KMS-11 (cell line): ENCODE measurements around the gene OBSL1.

Source experiments
- H2AFZ ChIP-seq: fragments of 200-600 bp; sonication (generic); 2 replicates; pipeline ENCODE4 v1.6.1; 2016; ENCODE audit warnings: antibody characterized with exemption, mixed run types, low read depth
- H3K27ac ChIP-seq: fragments of 200-600 bp; sonication (generic); 2 replicates; pipeline ENCODE4 v1.6.1; 2016; ENCODE audit warnings: mild to moderate bottlenecking, mixed run types
- H3K27me3 ChIP-seq: fragments of 200-600 bp; sonication (generic); 2 replicates; pipeline ENCODE4 v1.6.1; 2017; ENCODE audit warnings: mild to moderate bottlenecking, low read depth, mixed run types, moderate library complexity; ENCODE audit not compliant: insufficient read depth
- H3K36me3 ChIP-seq: fragments of 200-600 bp; sonication (generic); 2 replicates; pipeline ENCODE4 v1.6.1; 2017; ENCODE audit warnings: mild to moderate bottlenecking, mixed run types; ENCODE audit not compliant: insufficient read depth
- H3K4me1 ChIP-seq: fragments of 200-600 bp; sonication (generic); 2 replicates; pipeline ENCODE4 v1.6.1; 2016; ENCODE audit warnings: mild to moderate bottlenecking, low read depth, mixed run types; ENCODE audit not compliant: poor library complexity, severe bottlenecking
- H3K4me2 ChIP-seq: fragments of 200-600 bp; sonication (generic); 2 replicates; pipeline ENCODE4 v1.7.0; 2016; ENCODE audit warnings: mild to moderate bottlenecking, mixed run types
- H3K4me3 ChIP-seq: fragments of 200-600 bp; sonication (generic); IDR thresholded peaks from 2 replicates; pipeline ENCODE4 v1.6.1; 2017; ENCODE audit warnings: low read depth, low read length, mixed read lengths; ENCODE audit not compliant: insufficient read depth
- H3K79me2 ChIP-seq: fragments of 200-600 bp; sonication (generic); 2 replicates; pipeline ENCODE4 v1.6.1; 2016; ENCODE audit warnings: low read depth, mixed run types; ENCODE audit not compliant: insufficient read depth
- H3K9ac ChIP-seq: fragments of 200-600 bp; sonication (generic); 2 replicates; pipeline ENCODE4 v1.6.1; 2016; ENCODE audit warnings: mild to moderate bottlenecking, mixed run types
- H4K20me1 ChIP-seq: fragments of 200-600 bp; sonication (generic); 2 replicates; pipeline ENCODE4 v1.6.1; 2016; ENCODE audit warnings: mild to moderate bottlenecking, mixed run types; ENCODE audit not compliant: insufficient read depth
- TF ChIP-seq, protein P1 (sequence below): fragments of 200-600 bp; sonication (generic); conservative IDR thresholded peaks from 2 replicates; pipeline ENCODE4 v1.6.1; 2017; ENCODE audit warnings: low read depth, mild to moderate bottlenecking, antibody characterized with exemption, low read length, moderate library complexity, mixed read lengths

The OBSL1 gene

DNA sequence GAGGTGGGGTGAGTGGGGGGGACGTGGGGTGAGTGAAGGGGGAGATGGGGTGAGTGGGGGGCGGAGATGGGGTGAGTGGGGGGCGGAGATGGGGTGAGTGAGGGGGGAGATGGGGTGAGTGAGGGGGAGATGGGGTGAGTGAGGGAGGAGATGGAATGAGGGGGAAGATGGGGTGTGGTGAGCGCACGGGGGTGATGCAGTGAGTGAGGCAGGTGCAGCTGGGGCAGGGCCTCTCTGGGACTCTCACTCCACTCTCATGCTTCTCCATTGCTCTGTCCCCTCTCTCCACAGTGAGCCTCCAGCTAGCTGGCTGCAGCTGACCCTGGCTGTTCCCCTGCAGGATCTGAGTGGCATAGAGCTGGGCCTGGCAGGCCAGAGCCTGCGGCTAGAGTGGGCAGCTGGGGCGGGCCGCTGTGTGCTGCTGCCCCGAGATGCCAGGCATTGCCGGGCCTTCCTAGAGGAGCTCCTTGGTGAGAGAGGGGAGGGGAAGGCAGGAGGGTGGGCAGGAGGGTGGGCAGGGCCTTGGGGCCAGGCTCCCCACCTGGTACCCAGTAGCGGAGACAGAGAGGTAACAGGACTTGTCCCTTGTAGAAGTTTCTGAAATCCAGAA, 42.2 kb upstream of the OBSL1 start:
- Histone ChIP-seq H2AFZ (no peak overlapping the region), H3K36me3 (no peaks in the 10 kb centered on the region), H3K79me2 (no peaks in the 10 kb centered on the region), H3K9ac (no peak overlapping the region), H4K20me1 (no peaks in the 10 kb centered on the region), H3K4me1 (no peaks in the 10 kb centered on the region), H3K27ac (no peak overlapping the region), H3K27me3 (no peaks in the 10 kb centered on the region), H3K4me2 (no peak overlapping the region), H3K4me3 (no peak overlapping the region)
- TF ChIP-seq, protein P1, sequence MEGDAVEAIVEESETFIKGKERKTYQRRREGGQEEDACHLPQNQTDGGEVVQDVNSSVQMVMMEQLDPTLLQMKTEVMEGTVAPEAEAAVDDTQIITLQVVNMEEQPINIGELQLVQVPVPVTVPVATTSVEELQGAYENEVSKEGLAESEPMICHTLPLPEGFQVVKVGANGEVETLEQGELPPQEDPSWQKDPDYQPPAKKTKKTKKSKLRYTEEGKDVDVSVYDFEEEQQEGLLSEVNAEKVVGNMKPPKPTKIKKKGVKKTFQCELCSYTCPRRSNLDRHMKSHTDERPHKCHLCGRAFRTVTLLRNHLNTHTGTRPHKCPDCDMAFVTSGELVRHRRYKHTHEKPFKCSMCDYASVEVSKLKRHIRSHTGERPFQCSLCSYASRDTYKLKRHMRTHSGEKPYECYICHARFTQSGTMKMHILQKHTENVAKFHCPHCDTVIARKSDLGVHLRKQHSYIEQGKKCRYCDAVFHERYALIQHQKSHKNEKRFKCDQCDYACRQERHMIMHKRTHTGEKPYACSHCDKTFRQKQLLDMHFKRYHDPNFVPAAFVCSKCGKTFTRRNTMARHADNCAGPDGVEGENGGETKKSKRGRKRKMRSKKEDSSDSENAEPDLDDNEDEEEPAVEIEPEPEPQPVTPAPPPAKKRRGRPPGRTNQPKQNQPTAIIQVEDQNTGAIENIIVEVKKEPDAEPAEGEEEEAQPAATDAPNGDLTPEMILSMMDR: no peak

DNA sequence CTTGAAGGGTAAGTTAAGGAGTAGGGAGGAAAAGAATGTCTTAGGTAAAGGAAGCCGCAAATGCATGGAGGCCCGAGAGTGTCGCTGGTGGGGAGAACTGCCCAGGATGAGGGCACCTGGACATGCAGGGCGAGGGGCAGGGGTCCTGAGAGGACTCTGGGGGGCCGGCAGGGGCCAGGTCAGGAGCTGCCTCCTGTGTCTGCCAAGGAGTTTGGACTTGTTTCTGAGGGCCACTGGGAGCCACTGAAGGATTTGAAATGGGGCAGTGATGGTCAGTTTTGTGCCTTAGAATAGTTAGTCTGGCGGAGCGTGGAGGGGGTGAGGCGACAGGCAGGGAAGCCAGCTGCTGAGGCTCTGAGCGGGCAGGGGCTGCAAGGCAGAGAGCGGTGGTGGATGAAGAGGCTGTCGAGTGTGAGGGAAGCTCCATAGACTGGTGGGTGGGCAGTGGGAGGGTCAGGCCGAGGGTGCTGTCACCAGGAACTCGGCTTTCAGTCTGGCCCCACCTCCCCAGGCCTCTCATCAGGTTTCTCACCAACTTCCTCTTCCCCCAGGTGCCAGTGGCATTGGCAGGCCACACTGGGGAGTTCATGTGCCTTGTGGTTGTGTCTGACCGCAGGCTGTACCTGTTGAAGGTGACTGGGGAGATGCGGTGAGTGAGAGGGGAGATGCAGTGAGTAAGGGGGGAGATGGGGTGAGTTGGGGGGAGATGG, 41.4 kb upstream of the OBSL1 start:
- Histone ChIP-seq H4K20me1 (no peaks in the 10 kb centered on the region), H3K4me3 (no peak overlapping the region), H3K9ac (no peak overlapping the region), H3K27me3 (no peaks in the 10 kb centered on the region), H3K79me2 (no peaks in the 10 kb centered on the region), H3K4me1 (no peaks in the 10 kb centered on the region), H3K4me2 (no peak overlapping the region), H3K27ac (no peak overlapping the region), H2AFZ (no peak overlapping the region), H3K36me3 (no peaks in the 10 kb centered on the region)
- TF ChIP-seq, protein P1: no peak

DNA sequence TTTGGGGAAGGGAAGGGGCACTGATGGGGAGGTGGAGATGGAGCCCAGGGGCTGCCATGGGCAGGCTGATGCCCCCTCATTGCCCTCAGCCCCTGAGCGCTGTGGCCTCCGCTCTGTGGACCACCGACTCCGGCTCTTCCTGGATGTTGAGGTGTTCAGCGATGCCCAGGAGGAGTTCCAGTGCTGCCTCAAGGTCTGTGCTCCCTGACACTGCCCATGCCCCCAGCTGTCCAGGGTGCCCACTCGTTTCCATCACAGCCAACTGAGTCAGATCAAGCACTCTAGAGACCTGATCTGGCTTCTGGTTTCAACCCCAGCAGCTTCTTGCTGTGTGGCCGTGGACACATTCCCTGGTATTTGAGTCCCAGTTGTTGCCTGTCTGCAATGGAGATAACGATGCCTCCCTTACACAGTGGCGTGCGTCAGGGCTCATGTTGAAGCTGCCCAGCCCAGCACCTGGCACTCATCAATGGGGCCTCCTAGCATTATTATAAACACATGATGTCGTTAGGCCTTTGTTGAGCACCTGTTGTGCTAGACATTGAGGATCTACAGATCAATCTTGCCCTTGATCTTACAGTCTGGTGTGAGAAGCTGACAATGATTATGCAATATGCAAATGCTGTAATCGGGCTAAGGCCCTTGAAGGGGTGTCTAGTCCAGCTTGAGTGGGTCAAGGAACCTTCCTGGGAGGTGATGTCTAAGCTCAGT, 40.7 kb upstream of the OBSL1 start:
- TF ChIP-seq, protein P1: no peak
- H3K9ac ChIP-seq: no peak overlapping the region
- H3K4me2 ChIP-seq: no peak overlapping the region
- no peaks in the 10 kb centered on the region for H3K79me2 ChIP-seq
- no peaks in the 10 kb centered on the region for H3K27me3 ChIP-seq
- no peaks in the 10 kb centered on the region for H3K4me1 ChIP-seq
- no peaks in the 10 kb centered on the region for H4K20me1 ChIP-seq
- H3K4me3 ChIP-seq: no peak overlapping the region
- H3K36me3 ChIP-seq: no peaks in the 10 kb centered on the region
- no peak overlapping the region for H3K27ac ChIP-seq
- H2AFZ ChIP-seq: no peak overlapping the region

DNA sequence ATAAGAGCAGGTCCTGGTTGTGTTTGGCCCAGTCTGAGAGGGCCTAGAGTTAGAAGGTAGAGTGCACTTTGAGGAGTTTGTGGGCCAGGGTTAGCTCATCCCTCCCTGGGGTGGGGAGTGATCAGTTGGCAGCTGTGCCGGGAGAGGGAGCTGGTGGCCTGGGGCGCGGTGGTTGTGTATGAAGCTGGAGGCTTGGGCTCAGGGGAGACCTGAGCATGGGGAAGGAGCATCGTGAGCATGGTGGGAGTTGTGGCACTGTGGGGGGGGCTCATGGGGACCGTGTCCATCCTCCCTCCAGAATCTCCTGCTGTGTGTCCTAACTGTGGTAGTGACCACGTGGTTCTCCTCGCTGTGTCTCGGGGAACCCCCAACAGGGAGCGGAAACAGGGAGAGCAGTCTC, 40.0 kb upstream of the OBSL1 start:
- H4K20me1 ChIP-seq: no peaks in the 10 kb centered on the region
- H3K79me2 ChIP-seq: no peaks in the 10 kb centered on the region
- H3K9ac ChIP-seq: no peak overlapping the region
- no peak overlapping the region for H3K4me3 ChIP-seq
- H3K4me1 ChIP-seq: no peaks in the 10 kb centered on the region
- no peak overlapping the region for H3K4me2 ChIP-seq
- no peak overlapping the region for H3K27ac ChIP-seq
- no peaks in the 10 kb centered on the region for H3K36me3 ChIP-seq
- H3K27me3 ChIP-seq: no peaks in the 10 kb centered on the region
- H2AFZ ChIP-seq: no peak overlapping the region
- TF ChIP-seq, protein P1: no peak
